Suppressor macrophage treated with lipopolysaccharide for 4 hours (primary cell): ENCODE measurements around the gene HTR1D.
"Not testable (repeated sequence)": the region's sequence is repeated elsewhere in the genome, so short reads cannot be mapped to it uniquely, and the experiment has no call there.

Experiments used
- DNase-seq: peaks from one replicate; pipeline ENCODE4 v3.0.0-alpha.2; 2020

HTR1D gene

DNA sequence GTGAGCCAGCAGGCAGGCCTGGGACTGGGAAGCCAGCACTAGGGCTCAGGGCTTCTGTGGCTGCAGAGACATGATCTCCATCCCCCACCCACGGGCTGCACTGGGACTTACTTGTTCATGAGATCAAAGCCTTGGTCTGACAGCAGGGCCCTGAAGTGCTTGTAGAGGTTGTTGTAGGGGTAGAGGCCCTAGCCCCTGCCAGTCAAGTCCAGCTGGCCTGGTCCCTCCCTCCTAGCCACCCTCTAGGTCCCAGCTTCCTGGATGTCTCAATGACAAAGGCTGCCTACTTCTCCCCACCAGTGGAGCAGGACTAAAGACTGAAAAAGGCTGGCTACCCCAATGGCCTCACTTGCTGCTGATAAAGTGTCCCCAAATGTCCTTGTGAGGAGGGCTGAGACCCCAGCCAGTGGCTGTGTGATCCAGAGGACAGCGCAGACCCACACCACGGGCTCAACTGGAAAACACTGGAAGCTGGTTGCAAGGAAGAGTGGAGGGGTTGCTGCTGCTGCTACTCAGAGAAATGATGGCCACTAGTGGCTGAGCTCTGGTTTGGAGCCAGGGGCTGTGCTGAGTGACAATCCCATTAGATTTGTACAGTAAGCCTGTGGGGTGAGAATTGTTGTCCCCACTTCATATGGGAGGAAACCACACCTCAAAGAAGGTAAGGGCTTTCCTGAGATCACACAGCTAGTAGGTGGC lies 1.4 kb downstream of the HTR1D start:
- no peak for DNase-seq

DNA sequence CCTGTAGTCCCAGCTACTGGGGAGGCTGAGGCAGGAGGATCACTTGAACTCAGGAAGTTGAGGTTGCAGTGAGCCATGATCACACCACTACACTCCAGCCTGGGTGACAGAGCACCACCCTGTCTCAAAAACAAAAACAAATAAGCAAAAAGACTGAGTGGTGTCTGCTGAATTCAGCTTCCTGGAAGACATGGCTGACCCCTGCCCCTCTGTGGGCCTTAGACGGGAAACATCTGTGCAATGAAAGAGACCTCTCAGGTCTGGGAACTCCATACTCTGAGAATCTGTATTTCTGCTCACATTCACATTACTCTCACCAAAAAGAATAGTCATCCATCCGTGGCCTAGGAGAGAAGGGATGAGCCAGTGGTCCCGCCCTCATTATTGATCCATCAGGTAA lies 2.0 kb downstream of the HTR1D start:
- no peak for DNase-seq

DNA sequence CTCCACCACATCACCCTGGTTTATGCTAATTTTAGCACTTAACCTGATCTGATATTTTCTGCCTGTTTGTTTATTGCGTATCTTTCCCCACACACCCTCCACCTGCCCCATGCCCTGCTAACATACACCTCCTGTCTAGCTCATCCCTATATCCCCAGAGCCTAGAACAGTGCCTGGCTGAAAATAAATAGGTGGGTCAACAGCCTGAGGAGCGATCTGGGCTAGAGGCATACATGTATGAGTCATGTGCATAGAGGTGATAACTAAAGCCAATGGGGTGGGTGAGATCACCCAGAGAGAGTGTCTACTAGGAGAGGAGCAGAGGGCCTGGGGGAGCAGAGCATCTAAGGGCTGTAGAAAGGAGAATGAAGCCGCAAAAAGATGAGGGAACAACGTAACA lies 2.7 kb downstream of the HTR1D start:
- no peak for DNase-seq

DNA sequence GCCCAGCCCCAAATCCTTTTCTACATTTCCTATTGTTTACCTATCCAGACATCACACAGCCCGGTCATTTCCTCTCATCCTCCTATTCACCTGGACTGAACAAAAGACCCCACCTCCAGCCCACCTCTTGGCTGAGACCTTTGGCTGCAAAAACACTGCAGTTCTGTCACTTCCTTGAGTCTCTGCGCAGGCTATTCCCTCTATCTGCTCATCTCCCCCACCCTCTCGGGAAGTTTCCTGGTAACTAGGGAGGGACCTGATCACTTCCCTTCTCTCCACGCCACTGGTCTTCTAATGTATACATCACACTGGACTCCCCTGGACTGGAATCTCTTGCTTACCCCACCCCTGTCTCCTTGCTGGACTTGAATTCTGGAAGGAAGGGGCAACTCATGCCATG lies 5.3 kb downstream of the HTR1D start:
- DNase-seq: no peak

DNA sequence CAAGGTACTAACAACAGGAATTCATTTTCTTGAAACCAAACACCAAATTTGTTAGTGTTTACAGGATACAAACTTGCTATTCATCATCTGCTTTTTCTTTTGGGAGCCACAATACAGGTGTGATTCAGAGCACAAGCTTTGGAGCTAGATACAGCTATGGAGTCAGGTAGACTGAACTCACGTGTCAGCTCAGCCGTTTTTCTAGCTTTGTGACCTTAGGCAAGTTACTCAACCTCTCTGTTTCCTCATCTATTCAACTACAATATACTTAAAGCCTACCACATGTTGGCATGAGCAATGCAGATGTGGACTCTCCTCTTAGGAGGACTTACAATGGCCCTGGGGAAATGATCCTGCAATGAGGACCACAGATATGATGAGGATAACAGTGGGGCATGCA lies 6.3 kb downstream of the HTR1D start:
- DNase-seq: no peak

DNA sequence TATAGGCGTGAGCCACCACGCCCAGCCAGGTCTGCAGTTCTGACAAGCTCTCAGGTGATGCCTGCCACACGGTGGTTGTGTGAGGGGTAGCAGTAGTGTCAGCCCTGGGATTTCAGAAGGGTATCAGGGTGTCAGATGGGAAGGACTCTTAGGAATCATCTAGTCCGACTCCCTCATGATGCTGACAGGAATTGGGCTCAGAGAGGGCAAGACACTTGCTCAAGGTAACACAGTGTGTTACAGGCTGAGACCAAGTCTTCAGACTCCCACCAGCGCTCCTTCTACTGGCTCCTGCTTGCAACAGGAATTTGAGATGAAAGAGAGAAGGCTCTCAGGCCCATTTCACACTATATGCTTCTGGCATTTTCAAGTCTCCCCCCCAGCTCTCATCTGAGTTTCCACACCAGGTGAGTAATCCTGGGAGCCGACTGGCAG lies 6.9 kb downstream of the HTR1D start:
- DNase-seq: no peak

GRCh38 chr1:23209770-23210169 lies 7.5 kb downstream of the HTR1D start:
- no peak for DNase-seq

DNA sequence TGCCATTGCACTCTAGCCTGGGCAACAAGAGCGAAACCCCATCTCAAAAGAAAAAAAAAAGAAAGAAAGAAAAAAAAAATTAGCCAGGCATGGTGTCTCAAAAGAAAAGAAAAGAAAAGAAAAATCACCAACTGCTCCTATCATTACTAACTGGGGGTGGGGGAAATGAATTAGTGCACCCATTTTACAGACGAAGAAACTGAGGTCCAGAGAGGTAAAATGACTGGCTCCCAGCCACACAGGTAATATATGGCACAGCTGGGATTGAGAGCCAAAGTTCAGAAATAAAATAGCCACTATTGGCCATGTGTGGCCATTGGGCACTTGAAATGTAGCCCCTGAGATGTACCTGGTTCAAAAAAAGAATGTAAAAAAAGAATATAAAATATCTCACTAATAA lies 8.8 kb downstream of the HTR1D start:
- DNase-seq: no peak

GRCh38 chr1:23207733-23208132 lies 9.6 kb downstream of the HTR1D start:
- not testable (repeated sequence) for DNase-seq

- no peak for DNase-seq
Observed at GRCh38 chr1:23202263-23202749, 15.0 kb downstream of the HTR1D start.

GRCh38 chr1:23200883-23201282 lies 16.4 kb downstream of the HTR1D start:
- no peak for DNase-seq

DNA sequence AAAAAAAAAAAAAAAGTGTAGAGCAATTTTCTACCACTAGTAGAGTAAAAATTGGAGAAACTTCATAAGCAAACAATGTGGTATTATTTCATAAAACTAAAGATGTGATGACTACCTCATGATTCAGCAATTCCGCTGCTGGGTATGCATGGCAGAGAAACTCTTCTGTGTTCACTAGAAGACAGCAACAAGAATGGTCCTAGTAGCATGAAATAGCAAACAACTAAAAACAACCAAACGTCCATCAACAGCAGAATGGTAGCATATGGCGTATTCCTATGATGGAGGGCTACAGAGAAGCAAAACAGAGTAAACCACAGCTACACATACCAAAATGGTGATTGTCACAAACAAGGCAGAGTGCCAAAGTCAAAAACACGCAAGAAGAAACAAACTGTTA lies 18.9 kb downstream of the HTR1D start:
- DNase-seq: no peak

GRCh38 chr1:23196627-23197328 lies 20.5 kb downstream of the HTR1D start:
- DNase-seq: no peak

DNA sequence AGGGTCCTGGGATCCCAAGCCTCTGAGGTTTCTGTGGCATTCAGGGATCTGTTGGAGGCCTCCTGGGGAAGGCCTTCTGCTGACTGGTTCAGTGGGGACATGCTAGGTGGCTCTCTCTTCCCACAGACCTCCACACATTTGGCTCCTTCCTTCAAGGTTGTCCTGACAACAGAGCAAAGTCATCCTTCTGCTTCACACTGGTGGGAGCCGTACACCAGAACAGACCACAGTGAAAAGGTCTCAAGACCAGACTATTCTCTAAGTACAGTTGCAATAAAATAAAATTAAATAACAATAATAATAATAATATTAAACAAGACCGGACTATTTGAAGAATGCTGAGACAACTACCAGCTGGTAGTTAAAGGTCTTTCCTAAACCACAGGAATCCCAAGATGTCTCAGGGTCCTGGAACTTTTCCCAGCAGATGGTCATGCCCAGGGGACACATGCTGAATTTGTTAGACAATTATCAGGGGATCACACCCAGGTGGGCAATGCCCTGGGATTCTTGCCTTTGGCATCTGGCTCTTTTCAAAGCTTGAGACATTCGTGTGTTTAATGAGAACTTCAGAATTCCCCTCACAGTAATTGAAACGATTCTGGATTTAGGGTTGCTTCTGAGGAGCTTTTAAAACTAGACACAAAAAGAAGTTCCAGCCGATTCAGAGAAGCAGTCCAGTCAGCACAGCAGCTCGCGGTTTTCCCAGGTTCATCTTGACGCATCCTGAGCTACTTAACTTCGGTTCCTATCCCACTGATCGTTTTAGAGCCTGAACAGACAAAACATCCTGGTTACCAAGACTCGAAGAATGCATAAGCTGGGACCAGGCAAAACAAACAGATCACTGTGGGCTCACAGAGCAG lies 22.9 kb downstream of the HTR1D start:
- DNase-seq: no peak

DNA sequence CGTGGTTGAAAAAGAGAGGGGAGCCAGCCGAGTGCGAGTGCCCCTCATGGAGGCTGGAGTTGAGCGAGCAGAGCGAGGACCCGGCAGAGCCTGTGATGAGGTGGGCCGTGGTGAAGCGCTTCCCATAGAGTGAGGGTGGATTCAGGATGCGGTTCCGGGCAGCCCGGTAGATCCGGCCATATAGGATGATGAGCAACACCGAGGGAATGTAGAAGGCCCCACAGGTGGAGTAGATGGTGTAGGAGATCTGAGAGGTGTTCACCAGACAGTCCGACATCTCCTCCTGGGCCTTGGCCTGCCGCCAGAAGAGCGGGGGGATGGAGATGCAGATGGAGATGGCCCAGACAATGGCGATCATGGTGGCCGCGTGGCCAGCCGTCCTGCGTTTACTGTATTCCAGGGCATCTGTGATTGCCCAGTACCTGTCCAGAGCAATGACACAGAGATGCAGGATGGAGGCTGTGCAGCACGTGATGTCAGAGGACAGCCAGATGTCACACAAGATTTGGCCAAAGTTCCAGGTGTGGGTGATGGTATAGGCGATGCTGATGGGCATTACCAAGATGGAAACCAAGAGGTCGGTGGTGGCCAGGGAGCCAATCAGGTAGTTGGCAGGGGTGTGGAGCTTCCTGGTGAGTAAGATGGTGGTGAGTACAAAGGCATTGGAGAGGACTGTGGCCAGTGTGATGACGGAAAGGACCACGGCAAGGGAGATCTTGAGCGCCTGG lies 23.7 kb downstream of the HTR1D start:
- no peak for DNase-seq

GRCh38 chr1:23191199-23191598 lies 26.1 kb downstream of the HTR1D start:
- no peak for DNase-seq

GRCh38 chr1:23188936-23189452 lies 28.3 kb downstream of the HTR1D start:
- DNase-seq: peak; percentile 75

GRCh38 chr1:23188434-23188884 lies 28.8 kb downstream of the HTR1D start:
- DNase-seq: no peak

DNA sequence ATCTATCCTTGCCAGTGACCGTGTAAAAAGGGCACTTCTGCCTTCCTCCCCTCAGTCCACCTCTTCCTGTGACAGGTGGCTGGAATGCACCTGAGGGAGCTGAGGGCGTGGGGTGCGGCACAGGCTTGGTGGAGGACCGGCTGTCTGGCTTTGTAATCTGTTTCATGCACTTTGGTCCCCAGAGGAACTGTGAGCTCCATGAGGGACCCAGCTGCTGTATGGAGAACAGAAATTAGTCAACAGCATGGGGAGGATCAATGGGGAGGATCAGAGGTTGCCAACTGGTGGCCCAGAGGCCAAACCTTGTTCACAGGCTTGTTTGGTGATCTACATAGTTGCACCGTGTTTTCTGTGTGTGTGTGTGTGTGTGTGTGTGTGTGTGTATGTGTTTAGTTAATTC lies 29.7 kb downstream of the HTR1D start:
- no peak for DNase-seq

GRCh38 chr1:23185381-23185780 lies 31.9 kb downstream of the HTR1D start:
- no peak for DNase-seq

GRCh38 chr1:23184212-23184934 lies 32.9 kb downstream of the HTR1D start:
- DNase-seq: peak; percentile 55

GRCh38 chr1:23179862-23180261 lies 37.4 kb downstream of the HTR1D start:
- DNase-seq: no peak
